Measurements from ENCODE around the gene ATG14.

ATG14 gene

DNA sequence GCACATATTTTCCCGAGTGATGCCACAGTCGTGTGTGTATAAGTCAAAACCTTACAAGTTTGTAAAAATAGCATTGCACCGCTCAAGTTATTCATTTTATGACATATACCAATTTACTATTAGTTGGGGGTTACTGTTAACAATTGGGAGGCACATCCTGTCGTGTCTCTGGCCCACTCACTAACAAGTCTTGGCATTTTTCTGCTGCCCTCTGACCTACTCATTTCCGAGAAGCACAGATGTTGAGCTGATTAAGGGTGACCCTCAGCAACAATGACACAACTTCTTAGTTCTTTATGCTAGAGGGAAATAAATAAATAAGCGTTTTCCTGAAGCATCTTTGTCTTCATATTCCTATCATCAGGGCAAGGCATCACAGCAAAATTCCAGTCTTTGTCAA lies 6.8 kb upstream of the ATG14 start:
- no peaks in the 10 kb centered on the region for H3K9me3 Mint-ChIP-seq
- no peak overlapping the region for H3K27ac Mint-ChIP-seq
- no peak overlapping the region for H3K4me3 Mint-ChIP-seq
- no peak for ATAC-seq
- H3K27me3 Mint-ChIP-seq = peaks cover 9% of the 10 kb centered on the region
- H3K36me3 Mint-ChIP-seq = no peaks in the 10 kb centered on the region
- H3K4me1 Mint-ChIP-seq = no peaks in the 10 kb centered on the region

- Mint-ChIP-seq H3K27me3 (peaks cover 9% of the 10 kb centered on the region), H3K36me3 (no peaks in the 10 kb centered on the region), H3K9me3 (no peaks in the 10 kb centered on the region), H3K4me3 (no peak overlapping the region), H3K4me1 (no peaks in the 10 kb centered on the region), H3K27ac (no peak overlapping the region)
- ATAC-seq = no peak
Observed at GRCh38 chr14:55417955-55418354, 6.3 kb upstream of the ATG14 start.

DNA sequence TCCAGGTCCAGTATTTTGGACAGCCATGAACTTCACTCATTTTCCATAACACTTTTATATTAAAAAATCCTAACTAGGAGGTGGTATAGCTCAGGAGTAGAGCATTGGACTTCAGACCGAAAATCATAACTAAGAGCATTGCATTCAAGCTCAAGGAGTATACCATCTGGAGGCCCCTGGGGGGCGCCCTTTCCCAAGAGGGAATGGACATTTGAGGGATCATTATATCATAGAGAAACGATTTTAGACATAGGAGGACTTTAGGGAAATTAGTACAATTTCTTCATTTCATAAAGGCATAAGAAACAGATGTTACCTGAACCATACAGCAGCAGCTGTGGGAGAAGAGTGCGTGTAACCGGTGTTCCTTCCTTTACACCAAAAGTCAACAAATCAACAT lies 5.2 kb upstream of the ATG14 start:
- Mint-ChIP-seq H3K27ac (no peak overlapping the region), H3K27me3 (peaks cover 4% of the 10 kb centered on the region), H3K4me3 (no peak overlapping the region), H3K9me3 (no peaks in the 10 kb centered on the region), H3K4me1 (no peaks in the 10 kb centered on the region), H3K36me3 (no peaks in the 10 kb centered on the region)
- no peak for ATAC-seq

DNA sequence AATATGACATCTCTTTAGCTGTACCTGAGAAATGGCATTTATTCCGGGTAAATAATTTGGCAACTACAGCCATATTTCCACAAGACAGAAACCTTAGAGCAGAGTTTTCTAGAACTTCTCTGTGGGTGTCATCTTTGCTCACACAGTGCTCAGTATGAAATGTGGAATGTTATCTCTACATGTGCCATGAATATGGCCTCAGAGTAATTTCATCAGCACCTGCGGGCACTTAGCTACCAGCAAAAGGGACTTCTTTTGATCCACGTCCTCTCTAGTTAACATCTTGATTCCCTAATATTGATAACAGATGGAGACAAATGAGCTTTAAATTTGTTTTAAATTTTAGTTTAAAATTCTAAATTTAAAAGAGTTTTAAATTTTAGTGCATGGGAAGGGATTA lies 2.9 kb upstream of the ATG14 start:
- Mint-ChIP-seq H3K4me3 (no peak overlapping the region), H3K9me3 (no peaks in the 10 kb centered on the region), H3K36me3 (no peaks in the 10 kb centered on the region), H3K27ac (no peak overlapping the region), H3K4me1 (peaks cover 11% of the 10 kb centered on the region), H3K27me3 (no peaks in the 10 kb centered on the region)
- no peak for ATAC-seq

GRCh38 chr14:55412676-55413075 lies 1.0 kb upstream of the ATG14 start:
- H3K27me3 Mint-ChIP-seq = no peaks in the 10 kb centered on the region
- no peak overlapping the region for H3K4me3 Mint-ChIP-seq
- H3K36me3 Mint-ChIP-seq = peaks cover 2% of the 10 kb centered on the region
- peak overlapping the region; percentile 90 for H3K27ac Mint-ChIP-seq
- no peaks in the 10 kb centered on the region for H3K9me3 Mint-ChIP-seq
- ATAC-seq = no peak
- H3K4me1 Mint-ChIP-seq = peaks cover 24% of the 10 kb centered on the region

DNA sequence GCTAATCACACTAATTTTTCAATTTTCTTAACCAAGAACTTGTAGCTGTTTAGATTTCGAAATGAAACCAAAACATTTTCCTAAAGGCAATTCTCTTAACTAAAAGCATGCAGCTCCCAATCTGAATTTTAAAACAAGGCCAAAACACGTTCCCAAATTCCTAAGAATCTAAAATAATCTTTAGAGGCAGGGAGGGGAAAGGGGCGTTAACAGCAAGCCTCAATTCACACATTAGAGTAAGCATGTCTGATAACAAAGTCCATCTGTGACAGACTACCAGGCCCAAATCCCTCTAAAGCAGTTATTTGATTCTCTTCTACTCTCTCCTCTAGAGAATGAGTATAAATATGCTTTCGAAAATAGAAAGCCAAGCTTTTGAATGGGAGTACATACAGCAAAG lies 754 bp downstream of the ATG14 start:
- Mint-ChIP-seq H3K9me3 (no peaks in the 10 kb centered on the region), H3K36me3 (peaks cover 5% of the 10 kb centered on the region), H3K4me1 (peaks cover 29% of the 10 kb centered on the region), H3K27me3 (no peaks in the 10 kb centered on the region), H3K4me3 (peak overlapping the region; percentile 86), H3K27ac (peak overlapping the region; percentile 90)
- ATAC-seq = no peak

DNA sequence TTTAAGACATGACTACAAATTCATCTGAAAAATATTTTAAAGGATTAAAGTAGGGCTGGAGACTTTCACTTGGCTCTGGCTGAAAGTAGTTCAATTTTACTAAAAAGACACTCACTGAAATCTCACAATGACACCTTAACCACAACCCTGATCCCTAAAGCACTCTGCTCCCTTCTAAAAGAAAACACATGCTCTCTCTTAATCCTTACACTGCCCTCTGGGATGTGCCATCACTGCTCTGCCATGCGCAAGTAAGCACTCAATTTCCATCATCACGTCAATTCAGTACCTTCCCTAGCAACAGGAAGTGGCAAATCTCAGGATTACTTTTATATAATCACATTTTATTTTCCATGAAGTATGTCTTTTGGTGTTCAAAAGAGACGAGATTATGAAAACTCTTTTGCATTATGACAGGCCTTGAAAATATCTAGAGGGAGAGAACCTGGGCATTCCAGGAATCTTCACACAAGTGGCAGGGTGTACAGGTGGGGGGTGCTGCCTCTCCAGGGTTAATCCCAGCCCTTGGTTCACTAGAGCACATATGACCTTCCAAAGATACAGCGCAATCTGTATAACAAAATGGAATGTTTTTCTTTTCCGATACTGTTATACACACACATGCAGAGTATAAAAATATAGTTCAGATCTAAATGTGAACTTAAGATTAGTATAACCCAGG lies 7.3 kb downstream of the ATG14 start:
- Mint-ChIP-seq H3K36me3 (peaks cover 10% of the 10 kb centered on the region), H3K27me3 (no peaks in the 10 kb centered on the region), H3K27ac (no peak overlapping the region), H3K4me1 (peaks cover 26% of the 10 kb centered on the region), H3K9me3 (no peaks in the 10 kb centered on the region), H3K4me3 (no peak overlapping the region)
- ATAC-seq = no peak

- no peak for ATAC-seq
- Mint-ChIP-seq H3K27me3 (no peaks in the 10 kb centered on the region), H3K36me3 (peaks cover 11% of the 10 kb centered on the region), H3K27ac (no peak overlapping the region), H3K4me1 (peaks cover 11% of the 10 kb centered on the region), H3K9me3 (no peaks in the 10 kb centered on the region), H3K4me3 (no peak overlapping the region)
Observed at GRCh38 chr14:55401751-55402150, 9.9 kb downstream of the ATG14 start.

- Mint-ChIP-seq H3K9me3 (no peaks in the 10 kb centered on the region), H3K4me1 (peaks cover 10% of the 10 kb centered on the region), H3K4me3 (no peak overlapping the region), H3K36me3 (peaks cover 24% of the 10 kb centered on the region), H3K27ac (no peak overlapping the region), H3K27me3 (no peaks in the 10 kb centered on the region)
- no peak for ATAC-seq
Observed at GRCh38 chr14:55399852-55400251, 11.8 kb downstream of the ATG14 start.

- Mint-ChIP-seq H3K4me1 (peaks cover 3% of the 10 kb centered on the region), H3K9me3 (no peaks in the 10 kb centered on the region), H3K27me3 (no peaks in the 10 kb centered on the region), H3K36me3 (peaks cover 31% of the 10 kb centered on the region), H3K4me3 (no peak overlapping the region), H3K27ac (no peak overlapping the region)
- no peak for ATAC-seq
Observed at GRCh38 chr14:55399183-55399582, 12.4 kb downstream of the ATG14 start.

GRCh38 chr14:55398679-55399078 lies 13.0 kb downstream of the ATG14 start:
- H3K27me3 Mint-ChIP-seq = no peaks in the 10 kb centered on the region
- peaks cover 31% of the 10 kb centered on the region for H3K36me3 Mint-ChIP-seq
- H3K4me3 Mint-ChIP-seq = no peak overlapping the region
- H3K4me1 Mint-ChIP-seq = no peaks in the 10 kb centered on the region
- no peaks in the 10 kb centered on the region for H3K9me3 Mint-ChIP-seq
- no peak for ATAC-seq
- H3K27ac Mint-ChIP-seq = no peak overlapping the region

DNA sequence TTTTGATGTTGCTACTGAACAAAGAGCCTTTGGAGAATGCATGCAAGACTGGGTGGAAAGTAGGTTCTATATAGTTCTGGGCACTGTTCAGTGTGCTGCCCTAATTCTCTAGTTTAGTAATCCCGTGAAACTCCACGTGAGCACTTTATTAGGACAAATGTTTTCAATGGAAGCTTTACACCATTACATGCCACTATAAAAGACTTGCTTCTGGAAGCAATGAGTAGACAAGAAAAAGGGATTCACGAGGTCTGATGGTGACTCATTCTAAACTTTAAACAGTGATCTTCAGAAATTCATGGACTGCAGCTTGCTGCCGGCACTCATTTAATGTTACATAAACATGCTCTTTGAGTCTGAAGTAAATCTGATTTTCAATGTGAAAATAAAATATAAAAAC lies 22.3 kb downstream of the ATG14 start:
- no peaks in the 10 kb centered on the region for H3K9me3 Mint-ChIP-seq
- H3K36me3 Mint-ChIP-seq = peaks cover 45% of the 10 kb centered on the region
- no peak overlapping the region for H3K27ac Mint-ChIP-seq
- H3K4me3 Mint-ChIP-seq = no peak overlapping the region
- no peaks in the 10 kb centered on the region for H3K27me3 Mint-ChIP-seq
- no peaks in the 10 kb centered on the region for H3K4me1 Mint-ChIP-seq
- ATAC-seq = no peak

- Mint-ChIP-seq H3K36me3 (peaks cover 55% of the 10 kb centered on the region), H3K27ac (no peak overlapping the region), H3K4me3 (no peak overlapping the region), H3K4me1 (no peaks in the 10 kb centered on the region), H3K27me3 (no peaks in the 10 kb centered on the region), H3K9me3 (no peaks in the 10 kb centered on the region)
- no peak for ATAC-seq
Observed at GRCh38 chr14:55388160-55388559, 23.5 kb downstream of the ATG14 start.

DNA sequence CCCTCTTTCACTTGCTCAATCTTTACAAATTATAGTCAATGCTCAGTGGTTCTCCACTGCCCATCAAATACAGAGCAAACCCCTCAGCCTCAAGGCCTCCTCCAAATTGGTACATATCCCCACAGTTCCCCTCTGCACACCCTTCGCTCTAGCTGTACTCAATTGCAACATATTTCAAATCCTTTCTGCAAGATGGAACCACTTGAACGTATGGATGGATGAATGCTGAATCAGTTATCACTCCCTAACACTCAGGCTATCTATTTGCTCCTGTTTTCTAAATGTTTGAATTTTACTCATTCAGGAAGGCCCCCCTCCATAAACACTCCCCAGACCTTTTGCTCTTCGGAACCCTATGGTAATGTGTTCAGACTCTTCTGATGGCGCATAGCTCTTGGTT lies 24.5 kb downstream of the ATG14 start:
- Mint-ChIP-seq H3K27ac (no peak overlapping the region), H3K27me3 (no peaks in the 10 kb centered on the region), H3K9me3 (no peaks in the 10 kb centered on the region), H3K36me3 (peaks cover 59% of the 10 kb centered on the region), H3K4me3 (no peak overlapping the region), H3K4me1 (no peaks in the 10 kb centered on the region)
- no peak for ATAC-seq

- Mint-ChIP-seq H3K9me3 (no peaks in the 10 kb centered on the region), H3K27ac (no peak overlapping the region), H3K4me3 (no peak overlapping the region), H3K4me1 (no peaks in the 10 kb centered on the region), H3K27me3 (no peaks in the 10 kb centered on the region), H3K36me3 (peaks cover 67% of the 10 kb centered on the region)
- no peak for ATAC-seq
Observed at GRCh38 chr14:55386037-55386808, 25.4 kb downstream of the ATG14 start.

GRCh38 chr14:55384536-55384935 lies 27.1 kb downstream of the ATG14 start:
- Mint-ChIP-seq H3K36me3 (peaks cover 74% of the 10 kb centered on the region), H3K27ac (no peak overlapping the region), H3K4me1 (no peaks in the 10 kb centered on the region), H3K27me3 (no peaks in the 10 kb centered on the region), H3K4me3 (no peak overlapping the region), H3K9me3 (no peaks in the 10 kb centered on the region)
- ATAC-seq = no peak

All from stimulated activated memory B cell treated with anti-CD40 and anti-IgM and Interleukin-4, amounts not matched to agents 10 μg/mL and 1 μg/mL and 100 μg/mL, for 72 hours (primary cell).